HEK293 (cell line): Measurements from ENCODE around the gene PRR18.

ENCODE experiments used
- CTCF ChIA-PET: fragments of 350-600 bp; formaldehyde crosslinking; extraction: SDS; loops from one replicate; lab custom pipeline; 2021; ENCODE audit warnings: antibody characterized with exemption; lab: Yijun Ruan, JAX
- POLR2A ChIA-PET: fragments of 300-600 bp; formaldehyde crosslinking; extraction: SDS; loops from one replicate; lab custom pipeline; 2020; ENCODE audit warnings: antibody characterized with exemption, inconsistent platforms; lab: Yijun Ruan, JAX
- H3K27ac ChIP-seq: fragments of 200-500 bp; sonication (Bioruptor generic); 2 replicates; pipeline ENCODE4 v1.5.1; 2014; ENCODE audit warnings: low read depth, low read length, control low read depth, inconsistent platforms; ENCODE audit errors: extremely low read depth
- H3K36me3 ChIP-seq, 2 experiments: fragments of 200-500 bp in 1 of 2; sonication (Bioruptor generic) in 1 of 2; 1 replicate in 1 of 2; 2 replicates in 1 of 2; pipeline ENCODE4 v1.5.1; 2014 to 2017; ENCODE audit warnings: inconsistent platforms in 2 of 2, low read length in 2 of 2; ENCODE audit not compliant: control insufficient read depth in 2 of 2, insufficient read depth in 1 of 2
- H3K4me1 ChIP-seq: fragments of 200-500 bp; sonication (Bioruptor generic); 2 replicates; pipeline ENCODE4 v1.5.1; 2014; ENCODE audit warnings: mild to moderate bottlenecking, low read length, inconsistent platforms; ENCODE audit not compliant: control insufficient read depth, insufficient read depth
- H3K4me3 ChIP-seq: 2 replicates; pipeline ENCODE4 v1.5.1; 2011; ENCODE audit warnings: low read depth, mild to moderate bottlenecking, control low read depth, low read length, moderate library complexity
- H3K9me3 ChIP-seq: fragments of 200-500 bp; sonication (Bioruptor generic); 2 replicates; pipeline ENCODE4 v1.5.1; 2014; ENCODE audit warnings: low read depth, low read length, inconsistent platforms; ENCODE audit not compliant: control insufficient read depth, insufficient read depth
- CTCF ChIP-seq: fragments of 450-650 bp; formaldehyde crosslinking; IDR thresholded peaks from 2 replicates; pipeline ENCODE4 v1.5.1; 2016; ENCODE audit warnings: missing biosample characterization, missing genetic modification characterization
- ELK4 ChIP-seq: IDR thresholded peaks from 2 replicates; pipeline ENCODE4 v1.6.1; 2011; ENCODE audit warnings: mild to moderate bottlenecking, low read depth, low read length, borderline replicate concordance
- PBX3 ChIP-seq: sonication (generic); formaldehyde crosslinking; IDR thresholded peaks from 2 replicates; pipeline ENCODE4 v1.8.1; 2022; ENCODE audit warnings: mild to moderate bottlenecking, moderate library complexity, missing genetic modification reagents
- ZBTB48 ChIP-seq: fragments of 450-650 bp; formaldehyde crosslinking; IDR thresholded peaks from 2 replicates; pipeline ENCODE4 v1.5.1; 2016; ENCODE audit warnings: missing biosample characterization, missing genetic modification characterization
- ZNF121 ChIP-seq: fragments of 450-650 bp; formaldehyde crosslinking; IDR thresholded peaks from 2 replicates; pipeline ENCODE4 v1.5.1; 2016; ENCODE audit warnings: missing biosample characterization, missing genetic modification characterization
- ZNF214 ChIP-seq: fragments of 450-650 bp; formaldehyde crosslinking; IDR thresholded peaks from 2 replicates; pipeline ENCODE4 v1.5.1; 2017; ENCODE audit warnings: missing biosample characterization, mild to moderate bottlenecking, missing genetic modification characterization, borderline replicate concordance
- ZNF274 ChIP-seq, 2 experiments: fragments of 200-500 bp in 1 of 2; fragments of 450-650 bp in 1 of 2; sonication (Bioruptor generic) in 1 of 2; formaldehyde crosslinking in 1 of 2; IDR thresholded peaks; 2 replicates each; pipeline versions ENCODE4 v1.5.1 to v1.6.1; 2014 to 2016; ENCODE audit warnings: borderline replicate concordance in 1 of 2, inconsistent platforms in 1 of 2, low read length in 1 of 2, missing biosample characterization in 1 of 2, missing genetic modification characterization in 1 of 2
- ZNF324 ChIP-seq: fragments of 450-650 bp; formaldehyde crosslinking; IDR thresholded peaks from 2 replicates; pipeline ENCODE4 v1.5.1; 2016; ENCODE audit warnings: missing biosample characterization, missing genetic modification characterization
- ZNF341 ChIP-seq: fragments of 450-650 bp; formaldehyde crosslinking; IDR thresholded peaks from 2 replicates; pipeline ENCODE4; 2016; ENCODE audit warnings: low read depth, missing biosample characterization, missing genetic modification characterization
- ZNF513 ChIP-seq: fragments of 450-650 bp; IDR thresholded peaks from 2 replicates; pipeline ENCODE4 v1.5.1; 2018; ENCODE audit warnings: missing biosample characterization, missing genetic modification characterization
- ZNF571 ChIP-seq: fragments of 450-650 bp; formaldehyde crosslinking; IDR thresholded peaks from 2 replicates; pipeline ENCODE4 v1.5.0; 2017; ENCODE audit warnings: missing biosample characterization, missing genetic modification characterization
- ZNF654 ChIP-seq: fragments of 450-650 bp; formaldehyde crosslinking; IDR thresholded peaks from 2 replicates; pipeline ENCODE4 v1.5.1; 2016; ENCODE audit warnings: low read depth, missing biosample characterization, missing genetic modification characterization
- ZNF660 ChIP-seq: fragments of 450-650 bp; IDR thresholded peaks from 2 replicates; pipeline ENCODE4 v1.5.1; 2018; ENCODE audit warnings: missing biosample characterization, mild to moderate bottlenecking, missing genetic modification characterization
- ZNF792 ChIP-seq: fragments of 450-650 bp; formaldehyde crosslinking; IDR thresholded peaks from 2 replicates; pipeline ENCODE4 v1.5.1; 2016; ENCODE audit warnings: missing biosample characterization, missing genetic modification characterization
- ZSCAN23 ChIP-seq: fragments of 450-650 bp; formaldehyde crosslinking; IDR thresholded peaks from 2 replicates; pipeline ENCODE4 v1.5.1; 2016; ENCODE audit warnings: missing biosample characterization, missing genetic modification characterization
- ZSCAN30 ChIP-seq: fragments of 450-650 bp; IDR thresholded peaks from 2 replicates; pipeline ENCODE4 v1.5.1; 2018; ENCODE audit warnings: missing biosample characterization, mild to moderate bottlenecking, missing genetic modification characterization, moderate library complexity

Gene PRR18

GRCh38 chr6:166314454-166314853 lies 6.3 kb upstream of the PRR18 start:
- TF ChIP-seq ZNF121 (tag by site-specific recombination) (no peak), ELK4 (no peak), ZNF513 (tag by site-specific recombination) (no peak), ZNF341 (no peak), PBX3 (CRISPR knock-in tag) (no peak), ZSCAN30 (tag by site-specific recombination) (no peak), ZNF214 (tag by site-specific recombination) (no peak), ZNF324 (tag by site-specific recombination) (no peak), ZNF792 (no peak), ZBTB48 (no peak), ZNF274 (IDR thresholded peaks at IDR 0.05; ENCODE audit: low read length) (no peak), ZNF274 (tag by site-specific recombination; IDR thresholded peaks at IDR 0.05; ENCODE audit: borderline replicate concordance) (no peak), ZSCAN23 (tag by site-specific recombination) (no peak)
- POLR2A ChIA-PET: no interaction called here
- CTCF ChIA-PET: interaction anchor here (1.1 to 4.9 kb wide), 9 partner anchors 19 to 124 kb away, joined by 3 to 54 read pairs (median 6); no protein-coding TSS in a partner anchor

GRCh38 chr6:166313255-166314070 lies 5.3 kb upstream of the PRR18 start:
- Histone ChIP-seq H3K27ac (no peak overlapping the region), H3K4me3 (no peak overlapping the region), H3K36me3 (peaks cover 0 to under 1% of the 10 kb centered on the region in 2 experiments; a peak in 1 of 3 replicates), H3K9me3 (no peaks in the 10 kb centered on the region), H3K4me1 (no peaks in the 10 kb centered on the region)
- POLR2A ChIA-PET: interaction anchor here (0.6 kb wide), 1 partner anchor 24 kb away, joined by 5 read pairs; no protein-coding TSS in a partner anchor
- CTCF ChIA-PET: interaction anchor here (0.6 to 4.9 kb wide), 51 partner anchors 8 to 886 kb away, joined by 3 to 54 read pairs (median 4); no protein-coding TSS in a partner anchor
- TF ChIP-seq ZNF654 (tag by site-specific recombination) (peak; percentile 32), ZNF660 (tag by site-specific recombination) (0 out of 2 replicates have a peak, but pooled peaks have one; percentile 42), CTCF (tag by site-specific recombination) (peak; percentile 11; the same call in 1 of the 2 replicates), ZNF571 (no peak)

More at GRCh38 chr6:166314454-166314853, 6.3 kb upstream of the PRR18 start:
- Histone ChIP-seq H3K27ac (no peak overlapping the region), H3K36me3 (peaks cover 0 to 10% of the 10 kb centered on the region in 2 experiments; a peak in 1 of 3 replicates), H3K4me3 (no peak overlapping the region), H3K4me1 (no peaks in the 10 kb centered on the region), H3K9me3 (no peaks in the 10 kb centered on the region)
